Breast epithelium (tissue), 4 donors: Measurements from ENCODE around the gene NDUFV2. TPM values are rescaled to one million over a fixed set of nuclear protein-coding genes. Genes with fewer than 3 reads are reported as not detected.

Source experiments
- DNase-seq, 2 donors: peaks; one replicate each; pipeline ENCODE4 v3.0.0-alpha.2; 2019; ENCODE audit warnings: low spot score in 2 of 2
- H3K27ac ChIP-seq, 2 donors: fragments of 200-600 bp; sonication (generic) in 1 of 2; one replicate each; pipeline ENCODE4 v1.5.1; 2016 to 2019; ENCODE audit warnings: mild to moderate bottlenecking in 1 of 2
- H3K27me3 ChIP-seq, 2 donors: fragments of 200-600 bp; sonication (generic) in 1 of 2; one replicate each; pipeline versions ENCODE4 v1.5.1 to v1.6.0; 2017 to 2019; ENCODE audit warnings: control low read depth in 1 of 2, mild to moderate bottlenecking in 1 of 2
- H3K36me3 ChIP-seq: fragments of 200-600 bp; one replicate; pipeline ENCODE4 v1.5.1; 2019
- H3K4me1 ChIP-seq, 2 donors: fragments of 200-600 bp; sonication (generic); one replicate each; pipeline ENCODE4 v1.5.1; 2016 to 2019; ENCODE audit warnings: control low read depth in 1 of 2
- H3K4me3 ChIP-seq, 3 donors: fragments of 200-600 bp; sonication (generic); 1 replicate in 2 of 3; 2 replicates in 1 of 3; pipeline ENCODE4 v1.5.1; 2016 to 2019; ENCODE audit warnings: mild to moderate bottlenecking in 3 of 3, moderate library complexity in 2 of 3
- H3K9me3 ChIP-seq, 2 donors: fragments of 200-600 bp; sonication (generic) in 1 of 2; one replicate each; pipeline ENCODE4 v1.5.1; 2016 to 2019; ENCODE audit warnings: control low read depth in 1 of 2
- CTCF ChIP-seq, 3 donors: fragments of 450-650 bp; IDR thresholded peaks; one replicate each; pipeline ENCODE4 v1.5.1; 2016 to 2017; ENCODE audit warnings: antibody characterized with exemption in 3 of 3, mild to moderate bottlenecking in 3 of 3, moderate library complexity in 3 of 3
- POLR2A ChIP-seq: fragments of 450-650 bp; IDR thresholded peaks from one replicate; pipeline ENCODE4 v1.6.1; 2016; ENCODE audit warnings: antibody characterized with exemption, mild to moderate bottlenecking, moderate library complexity
- POLR2AphosphoS5 ChIP-seq, 3 donors: sonication (generic); formaldehyde crosslinking; IDR thresholded peaks; one replicate each; pipeline ENCODE4 v1.6.1; 2017; ENCODE audit warnings: antibody characterized with exemption in 3 of 3
- intact Hi-C: fragments of 100-400 bp; cut with DNase I; formaldehyde crosslinking; loops from one replicate; pipeline ENCODE4 v1.15.1; 2023; ENCODE audit warnings: low total_unique reads
- total RNA-seq, 3 donors: library from RNA; depleted of rRNA; stranded (reverse); fragments of >200 nt; gene quantifications; one replicate each; pipeline ENCODE4 v1.1.0, GENCODE V29; 2016

Gene NDUFV2
- total RNA-seq, 3 donors from 2014 or later: 106 to 116 (median 113) TPM

GRCh38 chr18:9115984-9116383 is 13.5 kb downstream of the NDUFV2 start:
- intact Hi-C loops: no loop called here
- no peaks in the 10 kb centered on the region for H3K9me3 ChIP-seq
- H3K27ac ChIP-seq: peak overlapping the region; percentile 88 to 94
- no peaks in the 10 kb centered on the region for H3K36me3 ChIP-seq
- no peak for DNase-seq
- H3K27me3 ChIP-seq: no peaks in the 10 kb centered on the region
- no peak overlapping the region for H3K4me3 ChIP-seq
- TF ChIP-seq POLR2A (no peak), POLR2AphosphoS5 (IDR thresholded peaks at IDR 0.05) (no peak), CTCF (IDR thresholded peaks at IDR 0.05) (no peak)
- peaks cover 5 to 11% of the 10 kb centered on the region in 2 donors for H3K4me1 ChIP-seq

- Histone ChIP-seq H3K27me3 (no peaks in the 10 kb centered on the region), H3K4me3 (peak overlapping the region in 1 of 3 donors; percentile 39), H3K27ac (peak overlapping the region; percentile 88 to 94), H3K9me3 (no peaks in the 10 kb centered on the region), H3K4me1 (peaks cover 5 to 10% of the 10 kb centered on the region in 2 donors), H3K36me3 (no peaks in the 10 kb centered on the region)
- DNase-seq: no peak
- TF ChIP-seq POLR2A (no peak), CTCF (IDR thresholded peaks at IDR 0.05) (no peak)
- intact Hi-C loops: no loop called here
Observed at GRCh38 chr18:9117980-9118841, 15.7 kb downstream of the NDUFV2 start.

- peaks cover 5 to 7% of the 10 kb centered on the region in 2 donors for H3K4me1 ChIP-seq
- H3K4me3 ChIP-seq: no peak overlapping the region
- intact Hi-C loops: no loop called here
- no peak for DNase-seq
- no peaks in the 10 kb centered on the region for H3K9me3 ChIP-seq
- H3K27ac ChIP-seq: peak overlapping the region in 1 of 2 donors; percentile 45
- H3K27me3 ChIP-seq: no peaks in the 10 kb centered on the region
- TF ChIP-seq POLR2AphosphoS5 (IDR thresholded peaks at IDR 0.05): no peak
- no peak for TF ChIP-seq POLR2A
- no peak for TF ChIP-seq CTCF (IDR thresholded peaks at IDR 0.05)
- no peaks in the 10 kb centered on the region for H3K36me3 ChIP-seq
Observed at GRCh38 chr18:9120796-9121195, 18.3 kb downstream of the NDUFV2 start.

- TF ChIP-seq POLR2A: no peak
- TF ChIP-seq POLR2AphosphoS5 (IDR thresholded peaks at IDR 0.05): no peak
- no peak for TF ChIP-seq CTCF (IDR thresholded peaks at IDR 0.05)
- Histone ChIP-seq H3K27ac (no peak overlapping the region), H3K4me3 (no peak overlapping the region), H3K9me3 (no peaks in the 10 kb centered on the region), H3K27me3 (no peaks in the 10 kb centered on the region), H3K36me3 (no peaks in the 10 kb centered on the region), H3K4me1 (no peaks in the 10 kb centered on the region)
- intact Hi-C loops: no loop called here
- DNase-seq: no peak
Observed at GRCh38 chr18:9123520-9123919, 21.0 kb downstream of the NDUFV2 start.

GRCh38 chr18:9124824-9125223 is 22.3 kb downstream of the NDUFV2 start:
- DNase-seq: no peak
- Histone ChIP-seq H3K27me3 (no peaks in the 10 kb centered on the region), H3K9me3 (no peaks in the 10 kb centered on the region), H3K4me1 (no peaks in the 10 kb centered on the region), H3K36me3 (no peaks in the 10 kb centered on the region), H3K4me3 (no peak overlapping the region), H3K27ac (no peak overlapping the region)
- TF ChIP-seq POLR2A: no peak
- intact Hi-C loops: no loop called here
